DMS153 (cell line): Measurements from ENCODE around the gene C14orf180.
"Not testable (repeated sequence)": the region's sequence is repeated elsewhere in the genome, so short reads cannot be mapped to it uniquely, and the experiment has no call there.

Experiments used
- DNase-seq: peaks from one replicate; lab custom pipeline; 2025; lab: John Stamatoyannopoulos, UW

Gene C14orf180

GRCh38 chr14:104578321-104578720 is 1.2 kb upstream of the C14orf180 start:
- no peak for DNase-seq

DNA sequence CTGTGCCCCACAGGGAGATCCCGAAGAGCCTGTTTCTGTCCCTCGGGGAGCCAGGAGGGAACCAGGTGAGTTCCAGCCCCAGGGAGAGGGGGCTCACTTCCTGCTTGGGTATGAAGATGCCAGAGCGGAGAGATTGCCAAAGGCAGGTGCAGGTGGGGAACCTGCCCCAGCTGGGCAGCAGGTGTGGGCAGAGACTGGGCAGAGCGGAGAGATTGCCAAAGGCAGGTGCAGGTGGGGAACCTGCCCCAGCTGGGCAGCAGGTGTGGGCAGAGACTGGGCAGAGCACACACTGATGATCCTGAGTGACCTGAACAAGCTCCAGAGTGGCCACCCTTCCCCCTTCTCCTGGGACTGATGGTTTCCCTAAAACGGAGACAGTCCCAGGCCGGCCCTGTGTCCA is 375 bp downstream of the C14orf180 start:
- DNase-seq: not testable (repeated sequence)

DNA sequence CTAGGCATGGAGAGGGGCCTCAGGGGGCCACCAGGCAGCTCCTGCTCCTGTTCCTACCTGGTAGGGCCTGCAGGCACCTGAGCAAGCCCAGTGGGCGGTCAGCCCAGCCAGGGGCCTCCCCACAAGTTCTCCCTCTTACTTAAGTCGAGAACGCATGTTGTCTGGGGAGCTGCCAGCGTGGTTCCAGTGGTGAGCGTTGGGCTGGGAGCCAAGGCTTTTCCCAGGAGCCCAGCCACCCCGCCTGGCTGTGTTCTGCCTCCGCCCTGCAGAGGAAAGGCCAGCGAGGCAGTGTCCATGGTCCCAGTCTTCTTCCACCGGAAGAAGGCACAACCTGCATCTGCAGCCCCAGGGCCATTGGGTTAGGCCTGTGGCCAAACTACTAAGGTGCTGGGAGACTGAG is 1.4 kb downstream of the C14orf180 start:
- no peak for DNase-seq

- DNase-seq: no peak
These were observed 2.0 kb downstream of the C14orf180 start for GRCh38 chr14:104581521-104581920.

DNA sequence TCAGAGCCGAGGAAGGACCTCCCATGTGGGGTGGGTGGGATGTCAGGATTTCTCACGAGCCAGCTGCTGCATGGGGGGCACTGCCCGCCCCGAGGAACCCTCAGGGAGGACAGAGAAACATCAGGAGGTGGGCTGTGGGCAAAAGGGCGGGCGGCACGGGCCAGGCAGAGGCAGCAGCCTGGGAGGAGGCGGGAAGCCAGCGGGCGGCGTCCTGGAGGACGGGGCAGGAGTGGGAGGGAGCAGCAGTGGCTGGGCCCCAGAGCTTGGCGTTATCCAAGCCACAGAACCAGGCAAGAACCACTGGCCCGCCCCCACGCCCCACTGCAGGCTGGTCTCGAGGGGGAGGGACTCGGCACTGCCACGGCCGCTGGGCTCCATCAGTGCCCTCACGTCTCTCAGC is 2.4 kb downstream of the C14orf180 start:
- no peak for DNase-seq

- DNase-seq: no peak
These were observed 3.1 kb downstream of the C14orf180 start for GRCh38 chr14:104582662-104583061.

DNA sequence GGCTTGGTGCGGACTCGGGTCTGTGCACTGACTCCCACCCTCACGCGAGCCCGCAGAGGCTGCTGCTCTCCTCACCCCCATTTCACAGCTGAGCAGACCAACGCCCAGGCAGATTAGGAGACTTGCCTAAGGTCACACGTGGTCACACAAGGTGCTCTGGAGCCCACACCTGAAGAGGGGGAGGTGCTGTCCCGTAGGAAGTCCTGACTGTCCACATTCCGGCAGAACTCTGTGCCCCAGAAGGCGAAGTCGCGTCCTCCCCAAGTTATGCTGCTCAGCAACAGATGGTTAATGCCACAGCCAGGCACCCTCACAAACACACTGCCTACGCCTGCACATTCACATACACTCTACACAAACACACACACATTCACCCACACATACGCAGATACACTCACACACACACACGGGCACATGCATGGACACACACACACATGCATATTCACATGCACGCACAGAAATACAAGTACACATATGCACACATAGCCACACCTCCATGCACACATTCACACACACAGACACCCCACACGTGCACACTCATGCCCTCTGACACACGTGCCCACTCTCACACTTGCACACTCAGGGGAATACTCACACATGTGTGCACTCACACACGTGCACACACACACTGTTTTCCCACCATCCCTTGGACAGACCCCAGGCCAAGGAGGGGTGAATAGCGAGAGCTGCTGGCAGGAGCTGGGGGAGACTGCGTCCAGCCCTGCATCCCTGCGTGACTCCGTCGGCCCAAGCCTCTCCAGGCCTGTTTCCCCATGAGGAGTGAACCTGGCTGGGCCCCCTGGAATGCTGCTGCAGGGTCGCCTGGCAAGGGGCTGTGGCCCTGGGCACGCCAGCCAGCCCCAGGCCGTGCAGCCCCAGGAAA is 4.1 kb downstream of the C14orf180 start:
- no peak for DNase-seq

DNA sequence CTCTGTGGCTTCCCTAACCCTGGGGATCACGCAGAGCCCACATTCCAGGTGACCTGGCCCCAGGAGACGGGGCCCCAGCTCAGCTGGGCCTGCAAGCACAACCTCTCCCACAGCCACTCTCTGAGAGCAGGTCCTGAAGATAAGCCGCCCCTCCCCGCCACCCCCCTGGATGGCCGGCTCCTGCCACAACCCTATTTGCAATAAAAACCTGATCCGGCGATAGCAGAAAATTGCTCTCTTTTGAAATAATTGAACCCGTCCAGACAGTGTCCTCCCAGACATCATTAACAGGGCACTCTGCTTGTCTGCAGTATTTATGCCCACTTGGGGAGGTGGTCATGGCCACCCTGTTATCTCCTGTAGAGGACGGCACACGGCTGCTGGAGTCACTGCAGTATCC is 5.0 kb downstream of the C14orf180 start:
- DNase-seq: no peak

DNA sequence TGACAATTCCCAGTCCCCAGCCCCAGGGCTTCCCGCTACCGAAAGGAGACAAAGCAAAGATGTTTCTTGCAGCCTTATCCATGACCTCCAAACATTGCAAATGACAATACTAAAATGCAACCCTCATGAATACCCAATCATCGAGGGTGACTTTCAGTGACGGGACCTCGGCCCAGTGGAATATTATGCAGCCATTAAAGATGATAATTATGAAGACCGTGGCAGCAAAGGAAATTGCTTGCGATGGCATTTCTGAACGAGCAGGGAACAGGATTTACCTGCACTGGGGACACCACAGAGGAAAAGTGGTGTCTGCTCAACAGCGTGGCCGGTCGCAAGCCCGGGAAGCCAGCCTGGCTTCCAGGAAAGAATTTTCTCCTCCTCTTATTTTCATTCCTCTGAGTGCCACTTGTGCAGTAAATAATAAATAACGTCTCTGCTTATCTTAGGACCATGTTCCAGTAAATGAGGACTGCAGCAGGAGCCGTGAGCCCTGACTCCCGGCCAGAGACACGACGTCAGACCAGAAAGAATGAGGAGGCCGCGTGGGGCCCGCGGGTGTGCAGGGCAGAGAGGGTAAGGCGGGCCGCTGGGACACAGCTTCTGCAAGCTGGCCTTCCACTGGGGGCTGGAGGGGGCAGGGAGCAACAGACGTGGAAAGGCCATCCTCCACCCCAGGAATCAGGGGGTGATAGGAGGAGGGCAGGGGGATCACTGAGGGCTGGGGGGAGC is 6.6 kb downstream of the C14orf180 start:
- no peak for DNase-seq

- DNase-seq: no peak
These were observed 7.5 kb downstream of the C14orf180 start for GRCh38 chr14:104586832-104587620.

DNA sequence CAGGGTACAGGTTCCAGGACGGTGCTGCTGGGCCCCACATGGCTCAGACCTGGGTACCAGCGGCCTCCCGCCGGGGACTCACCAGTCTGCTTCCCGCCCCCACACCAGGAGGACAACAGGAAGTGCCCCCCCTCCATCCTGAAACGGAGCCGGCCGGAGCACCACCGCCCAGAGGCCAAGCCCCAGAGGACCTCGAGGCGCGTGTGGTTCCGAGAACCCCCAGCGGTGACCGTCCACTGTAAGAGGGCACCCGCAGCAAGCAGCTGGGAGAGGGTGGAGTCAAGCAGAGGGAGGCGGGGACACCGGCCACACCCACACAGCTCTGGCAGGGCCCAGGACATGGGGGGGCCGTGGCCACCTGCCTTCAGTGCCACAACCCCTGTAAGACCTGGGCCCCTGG is 8.1 kb downstream of the C14orf180 start:
- DNase-seq: no peak

DNA sequence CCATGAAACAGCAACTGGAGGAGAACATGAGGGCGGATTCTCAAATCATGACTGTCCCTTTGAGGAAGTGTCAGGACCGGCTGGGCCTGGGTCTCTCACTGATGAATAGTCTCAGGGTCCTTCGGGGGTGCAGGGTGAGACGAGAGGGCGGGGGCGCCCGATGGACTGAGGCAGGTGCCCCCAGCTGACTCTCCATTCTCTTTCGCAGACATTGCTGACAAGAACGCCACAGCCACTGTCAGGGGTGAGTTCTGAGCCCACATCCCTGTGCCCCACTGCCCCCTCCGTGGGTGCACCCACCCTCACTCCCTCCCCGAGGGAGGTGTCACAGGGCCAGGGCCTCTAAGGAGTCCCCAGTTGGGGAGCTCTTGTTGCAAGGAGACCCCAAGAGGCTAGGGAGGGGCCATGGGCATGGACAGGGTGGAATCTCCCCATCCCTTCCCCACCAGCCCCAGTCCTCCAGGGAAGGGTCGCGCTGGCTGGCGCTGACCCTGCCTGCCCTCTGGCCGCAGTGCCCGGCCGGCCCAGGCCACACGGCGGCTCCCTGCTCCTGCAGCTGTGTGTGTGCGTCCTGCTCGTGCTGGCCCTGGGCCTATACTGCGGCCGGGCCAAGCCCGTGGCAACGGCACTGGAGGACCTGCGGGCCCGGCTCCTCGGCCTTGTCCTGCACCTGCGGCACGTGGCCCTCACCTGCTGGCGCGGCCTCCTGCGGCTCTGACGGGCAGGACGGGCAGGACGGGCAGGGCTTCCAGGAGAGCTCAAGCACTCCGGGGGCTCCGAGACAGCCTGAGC is 8.7 kb downstream of the C14orf180 start:
- DNase-seq: no peak

GRCh38 chr14:104589338-104590195 is 10.0 kb downstream of the C14orf180 start:
- no peak for DNase-seq

DNA sequence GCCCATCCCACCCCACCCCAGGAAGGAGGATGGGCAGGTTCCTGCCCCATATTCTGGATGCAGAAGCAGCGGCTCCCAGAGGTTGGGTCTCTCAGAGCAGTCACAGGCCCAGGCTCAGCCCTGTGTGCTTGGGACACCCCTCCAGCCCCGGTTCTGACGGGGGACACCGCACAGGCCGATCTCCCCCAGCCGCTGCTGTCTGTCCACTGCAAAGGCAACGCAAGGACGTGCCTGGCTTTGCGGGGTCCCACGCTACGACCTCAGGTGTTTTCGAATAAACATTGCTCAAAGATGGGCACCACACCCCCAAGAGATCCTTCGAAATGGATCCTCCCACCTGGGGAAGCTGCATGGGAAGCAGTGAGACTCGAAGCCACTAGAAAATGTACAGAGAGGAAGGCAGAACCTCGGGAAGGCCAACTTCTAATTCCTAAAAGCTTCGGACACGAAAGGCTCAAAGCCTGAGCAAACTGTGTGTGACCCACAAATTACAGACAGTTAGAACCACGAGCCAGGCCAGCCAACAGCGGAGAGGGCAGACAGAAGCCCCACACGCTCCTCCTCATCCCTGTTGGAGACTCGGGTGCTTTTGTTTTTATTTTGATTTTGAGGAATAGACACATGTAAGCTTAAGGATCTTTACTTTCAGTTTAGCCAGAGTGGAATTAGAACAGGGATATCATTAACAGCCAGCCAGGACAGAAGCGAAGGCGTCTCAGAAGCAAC is 10.8 kb downstream of the C14orf180 start:
- no peak for DNase-seq

DNA sequence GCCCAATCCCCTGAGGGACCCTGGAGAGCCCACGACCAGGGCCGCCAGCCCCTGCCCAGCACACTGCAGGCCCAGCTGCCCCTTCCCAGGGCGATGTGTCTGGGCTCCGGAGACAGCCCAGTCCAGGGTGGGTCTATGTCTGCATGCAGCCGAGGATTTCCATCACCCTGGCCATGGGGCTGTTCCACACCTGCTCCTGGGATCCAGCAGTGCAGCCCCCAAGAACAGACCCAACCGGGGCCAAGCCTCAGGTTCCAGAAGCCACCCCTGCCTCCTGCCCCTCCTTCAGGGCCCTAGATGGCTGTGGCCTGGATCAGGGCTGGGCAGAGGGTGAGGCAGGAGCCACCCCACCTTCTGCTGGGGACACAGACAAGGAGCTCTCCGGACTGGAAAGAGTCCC is 11.5 kb downstream of the C14orf180 start:
- DNase-seq: no peak

GRCh38 chr14:104591506-104592291 is 12.1 kb downstream of the C14orf180 start:
- no peak for DNase-seq

- no peak for DNase-seq
These were observed 12.7 kb downstream of the C14orf180 start for GRCh38 chr14:104592292-104592672.

- DNase-seq: no peak
These were observed 13.2 kb downstream of the C14orf180 start for GRCh38 chr14:104592785-104593184.

GRCh38 chr14:104593241-104593701 is 13.7 kb downstream of the C14orf180 start:
- DNase-seq: no peak
